Measurements from ENCODE around the gene COL8A1. TPM values are rescaled to one million over a fixed set of nuclear protein-coding genes. Genes with fewer than 3 reads are reported as not detected.
"Not testable (repeated sequence)": the region's sequence is repeated elsewhere in the genome, so short reads cannot be mapped to it uniquely, and the experiment has no call there.

The COL8A1 gene
- total RNA-seq, 2 experiments from 2014 or later, result 0.07 to 0.12 TPM

DNA sequence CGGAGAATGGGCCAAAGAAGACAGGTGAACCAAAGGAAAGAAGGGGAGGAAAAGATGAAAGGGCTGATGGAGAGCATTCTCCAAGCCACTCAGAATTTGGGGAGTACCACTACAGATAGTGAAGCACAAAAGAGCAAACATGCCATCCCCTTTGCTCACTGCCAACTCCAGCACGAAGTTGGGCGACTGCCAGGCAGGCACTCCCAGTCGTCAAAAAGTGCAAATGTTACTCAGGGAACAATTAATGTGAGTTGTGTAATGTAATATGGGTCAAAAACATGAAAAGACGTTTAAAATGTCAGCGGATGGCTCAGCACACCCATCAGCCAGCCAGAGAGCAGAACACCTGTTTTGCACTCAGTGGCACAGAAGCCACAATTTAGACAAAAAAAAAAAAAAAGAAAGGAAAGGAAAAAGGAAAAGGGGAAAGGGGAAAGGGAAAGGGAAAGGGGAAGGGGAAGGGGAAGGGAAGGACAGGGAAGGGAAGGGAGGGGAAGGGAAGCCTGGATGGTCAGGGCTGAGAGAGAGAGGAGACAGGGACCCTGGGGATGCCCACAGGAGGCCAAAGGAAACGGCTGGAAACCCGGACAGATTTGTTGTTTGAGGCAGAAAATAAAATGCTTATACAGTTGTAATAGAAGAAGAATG lies 82.7 kb downstream of the COL8A1 start:
- H3K9me3 Mint-ChIP-seq, result peaks cover 2% of the 10 kb centered on the region
- H3K27me3 Mint-ChIP-seq (ENCODE audit: low read depth), result peaks cover 10% of the 10 kb centered on the region
- CTCF ChIA-PET, result no interaction called here
- no peak for DNase-seq
- H3K4me3 Mint-ChIP-seq, result no peak overlapping the region
- H3K36me3 Mint-ChIP-seq (ENCODE audit: low read depth), result no peaks in the 10 kb centered on the region
- intact Hi-C loops (cut with micrococcal nuclease), result no loop called here
- no peak overlapping the region for H3K27ac Mint-ChIP-seq
- no peaks in the 10 kb centered on the region for H3K4me1 Mint-ChIP-seq (ENCODE audit: low read depth)

DNA sequence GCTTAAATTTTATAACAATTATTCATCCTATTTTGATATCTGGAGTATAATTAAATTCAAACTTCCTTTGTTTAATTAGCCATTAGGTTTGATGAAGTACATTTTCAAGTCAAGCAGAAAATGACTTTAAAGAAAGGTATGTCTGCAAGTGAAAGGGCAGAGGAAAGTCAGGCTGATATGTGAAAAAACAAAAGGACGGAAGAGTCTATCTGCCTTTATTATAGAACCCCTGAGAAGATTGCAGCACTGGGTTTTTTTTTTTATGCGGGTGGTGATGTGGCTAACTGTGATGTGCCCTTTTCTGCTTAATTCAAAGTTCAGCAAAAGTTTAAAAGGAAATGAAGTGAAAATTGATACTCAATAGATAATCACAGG lies 83.2 kb downstream of the COL8A1 start:
- no peak overlapping the region for H3K27ac Mint-ChIP-seq
- no peak for DNase-seq
- peaks cover 2% of the 10 kb centered on the region for H3K9me3 Mint-ChIP-seq
- CTCF ChIA-PET, result no interaction called here
- H3K27me3 Mint-ChIP-seq (ENCODE audit: low read depth), result peaks cover 11% of the 10 kb centered on the region
- H3K4me1 Mint-ChIP-seq (ENCODE audit: low read depth), result no peaks in the 10 kb centered on the region
- H3K4me3 Mint-ChIP-seq, result no peak overlapping the region
- intact Hi-C loops (cut with micrococcal nuclease), result no loop called here
- no peaks in the 10 kb centered on the region for H3K36me3 Mint-ChIP-seq (ENCODE audit: low read depth)

DNA sequence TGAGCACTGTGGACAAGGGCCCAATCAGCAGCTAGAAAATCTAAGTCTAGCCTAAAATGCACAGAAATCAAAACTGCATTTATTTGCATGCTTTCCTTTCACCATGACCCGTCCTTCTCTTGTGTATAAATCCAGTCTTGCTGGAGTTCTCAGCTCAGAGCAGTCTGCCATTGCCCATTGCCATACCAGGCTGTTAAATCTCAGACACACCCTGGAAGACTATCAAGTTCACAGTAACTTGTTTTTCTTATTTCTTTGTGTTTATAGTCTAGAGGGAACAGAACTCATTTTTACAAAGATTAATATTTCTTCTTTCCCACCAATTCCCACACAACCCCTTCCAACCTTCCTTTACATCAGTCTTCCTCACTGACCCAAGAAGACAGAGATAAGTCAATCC lies 85.9 kb downstream of the COL8A1 start:
- no peak overlapping the region for H3K27ac Mint-ChIP-seq
- no peak overlapping the region for H3K4me3 Mint-ChIP-seq
- no peaks in the 10 kb centered on the region for H3K4me1 Mint-ChIP-seq (ENCODE audit: low read depth)
- CTCF ChIA-PET, result no interaction called here
- peaks cover 11% of the 10 kb centered on the region for H3K27me3 Mint-ChIP-seq (ENCODE audit: low read depth)
- no peaks in the 10 kb centered on the region for H3K36me3 Mint-ChIP-seq (ENCODE audit: low read depth)
- intact Hi-C loops (cut with micrococcal nuclease), result no loop called here
- H3K9me3 Mint-ChIP-seq, result peaks cover 2% of the 10 kb centered on the region
- no peak for DNase-seq

DNA sequence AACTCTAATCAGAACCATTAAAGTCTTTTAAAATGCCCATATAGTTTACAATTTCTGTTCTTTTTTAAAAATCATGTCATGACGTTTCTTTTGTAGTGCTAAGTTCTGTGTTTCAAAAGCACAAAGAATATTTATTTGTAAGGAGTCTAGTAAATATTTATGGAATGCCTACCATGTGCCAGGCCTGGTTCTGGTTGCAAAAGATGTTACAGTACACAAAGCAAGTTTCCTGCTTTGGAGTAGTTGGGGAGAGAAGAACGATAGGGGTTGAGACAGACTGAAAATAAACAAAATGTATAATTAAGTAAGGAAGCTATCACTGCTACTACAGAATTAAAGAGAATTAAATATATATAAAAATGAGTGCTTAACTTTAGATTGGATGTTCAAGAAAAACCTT lies 92.5 kb downstream of the COL8A1 start:
- no peak overlapping the region for H3K4me3 Mint-ChIP-seq
- DNase-seq, result no peak
- H3K27me3 Mint-ChIP-seq (ENCODE audit: low read depth), result peaks cover 3% of the 10 kb centered on the region
- no peaks in the 10 kb centered on the region for H3K9me3 Mint-ChIP-seq
- intact Hi-C loops (cut with micrococcal nuclease), result no loop called here
- no peaks in the 10 kb centered on the region for H3K4me1 Mint-ChIP-seq (ENCODE audit: low read depth)
- H3K27ac Mint-ChIP-seq, result no peak overlapping the region
- no peaks in the 10 kb centered on the region for H3K36me3 Mint-ChIP-seq (ENCODE audit: low read depth)
- CTCF ChIA-PET, result interaction anchor here (1.2 kb wide), 1 partner anchor 16 kb away, joined by 3 read pairs; no protein-coding TSS in a partner anchor

DNA sequence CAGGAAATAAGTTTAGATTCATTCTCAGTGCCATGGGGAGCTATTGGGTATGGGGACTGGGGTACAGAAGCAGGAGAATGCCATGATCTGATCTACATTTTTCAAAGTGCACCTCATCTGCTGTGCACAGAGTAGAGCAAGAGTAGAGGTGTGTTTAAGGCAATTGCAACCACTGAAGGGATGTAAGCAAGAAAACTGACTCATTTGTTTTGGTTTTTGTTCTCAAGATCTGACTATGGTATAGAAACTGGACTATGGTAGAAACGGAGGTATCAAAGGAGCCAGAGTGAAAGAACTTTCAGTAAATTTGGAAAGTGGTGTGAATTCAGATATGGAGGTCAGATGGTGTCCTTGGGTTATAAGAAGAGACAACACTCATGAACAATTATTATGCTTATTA lies 93.1 kb downstream of the COL8A1 start:
- H3K4me1 Mint-ChIP-seq (ENCODE audit: low read depth), result no peaks in the 10 kb centered on the region
- H3K9me3 Mint-ChIP-seq, result no peaks in the 10 kb centered on the region
- no peak overlapping the region for H3K4me3 Mint-ChIP-seq
- H3K36me3 Mint-ChIP-seq (ENCODE audit: low read depth), result no peaks in the 10 kb centered on the region
- intact Hi-C loops (cut with micrococcal nuclease), result no loop called here
- CTCF ChIA-PET, result interaction anchor here (0.6 to 1.2 kb wide), 2 partner anchors 16 to 324 kb away, joined by 3 to 9 read pairs; no protein-coding TSS in a partner anchor
- H3K27ac Mint-ChIP-seq, result no peak overlapping the region
- H3K27me3 Mint-ChIP-seq (ENCODE audit: low read depth), result no peaks in the 10 kb centered on the region
- DNase-seq, result no peak

DNA sequence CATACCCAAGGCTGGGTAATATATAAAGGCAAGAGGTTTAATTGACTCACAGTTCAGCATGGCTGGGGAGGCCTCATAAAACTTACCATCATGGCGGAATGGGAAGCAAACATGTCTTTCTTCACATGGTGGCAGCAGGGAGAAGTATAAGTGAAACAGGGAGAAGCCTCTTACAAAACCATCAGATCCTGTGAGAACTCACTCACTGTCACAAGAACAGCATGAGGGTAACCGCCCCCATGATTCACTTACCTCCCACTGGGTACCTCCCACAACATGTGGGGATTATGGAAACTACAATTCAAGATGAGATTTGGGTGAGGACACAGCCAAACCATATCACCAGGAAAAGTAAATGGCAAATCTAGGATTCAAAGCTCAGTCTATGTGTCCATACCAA lies 102.0 kb downstream of the COL8A1 start:
- peaks cover 13% of the 10 kb centered on the region for H3K27me3 Mint-ChIP-seq (ENCODE audit: low read depth)
- H3K9me3 Mint-ChIP-seq; intact Hi-C loops (cut with micrococcal nuclease); H3K4me3 Mint-ChIP-seq; H3K36me3 Mint-ChIP-seq (ENCODE audit: low read depth); DNase-seq; H3K4me1 Mint-ChIP-seq (ENCODE audit: low read depth); H3K27ac Mint-ChIP-seq: not testable (repeated sequence)
- CTCF ChIA-PET, result interaction anchor here (1.0 kb wide), 1 partner anchor 77 kb away, joined by 3 read pairs; the partner anchor contains the start of gene CMSS1

DNA sequence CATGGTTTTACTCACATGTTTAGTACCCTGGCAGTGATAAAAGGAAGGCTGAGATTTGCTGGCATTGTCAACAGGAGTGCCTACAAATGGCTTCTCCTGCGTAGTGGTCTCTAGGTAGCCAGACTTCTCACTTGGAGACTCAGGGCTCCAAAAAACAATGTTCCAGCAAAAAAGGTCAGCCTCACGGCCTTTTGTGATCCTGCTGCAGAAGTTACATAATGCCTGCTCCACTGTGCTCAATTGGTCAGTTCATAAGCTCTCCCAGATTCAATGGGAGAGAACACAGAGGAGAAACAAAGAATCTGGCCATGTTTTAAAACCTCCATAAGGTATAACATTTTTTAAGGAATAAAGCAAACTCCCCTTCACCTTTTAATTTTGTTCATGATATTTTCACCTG lies 103.2 kb downstream of the COL8A1 start:
- Mint-ChIP-seq H3K36me3 (ENCODE audit: low read depth) (no peaks in the 10 kb centered on the region), H3K27ac (no peak overlapping the region), H3K4me1 (ENCODE audit: low read depth) (no peaks in the 10 kb centered on the region), H3K4me3 (no peak overlapping the region), H3K9me3 (no peaks in the 10 kb centered on the region), H3K27me3 (ENCODE audit: low read depth) (peaks cover 13% of the 10 kb centered on the region)
- CTCF ChIA-PET, result interaction anchor here (1.0 kb wide), 1 partner anchor 76 kb away, joined by 3 read pairs; the partner anchor contains the start of gene CMSS1
- no peak for DNase-seq
- intact Hi-C loops (cut with micrococcal nuclease), result no loop called here

DNA sequence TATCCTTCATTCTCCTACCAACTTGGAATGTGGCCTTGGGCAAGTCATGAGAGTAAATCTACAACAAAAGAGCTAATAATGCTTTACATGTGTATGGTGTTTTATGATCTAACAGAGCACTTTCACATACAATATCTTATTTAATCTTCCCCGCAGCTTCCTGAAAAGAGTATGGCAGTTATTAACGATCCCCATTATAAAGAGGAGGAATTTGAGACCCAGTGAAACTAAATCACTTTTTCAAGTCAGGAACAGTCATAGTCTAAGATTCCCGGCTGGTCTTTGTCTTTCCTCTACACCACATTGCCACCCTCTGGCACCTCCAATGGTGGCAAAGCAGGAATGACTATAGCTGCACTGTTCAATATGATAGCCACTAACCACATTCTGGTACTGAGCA lies 109.5 kb downstream of the COL8A1 start:
- no peak for DNase-seq
- Mint-ChIP-seq H3K9me3 (no peaks in the 10 kb centered on the region), H3K4me3 (no peak overlapping the region), H3K27me3 (ENCODE audit: low read depth) (peaks cover 6% of the 10 kb centered on the region), H3K27ac (no peak overlapping the region), H3K36me3 (ENCODE audit: low read depth) (no peaks in the 10 kb centered on the region), H3K4me1 (ENCODE audit: low read depth) (no peaks in the 10 kb centered on the region)
- CTCF ChIA-PET, result interaction anchor here (1.4 kb wide), 1 partner anchor 11 kb away, joined by 3 read pairs; no protein-coding TSS in a partner anchor
- intact Hi-C loops (cut with micrococcal nuclease), result no loop called here

DNA sequence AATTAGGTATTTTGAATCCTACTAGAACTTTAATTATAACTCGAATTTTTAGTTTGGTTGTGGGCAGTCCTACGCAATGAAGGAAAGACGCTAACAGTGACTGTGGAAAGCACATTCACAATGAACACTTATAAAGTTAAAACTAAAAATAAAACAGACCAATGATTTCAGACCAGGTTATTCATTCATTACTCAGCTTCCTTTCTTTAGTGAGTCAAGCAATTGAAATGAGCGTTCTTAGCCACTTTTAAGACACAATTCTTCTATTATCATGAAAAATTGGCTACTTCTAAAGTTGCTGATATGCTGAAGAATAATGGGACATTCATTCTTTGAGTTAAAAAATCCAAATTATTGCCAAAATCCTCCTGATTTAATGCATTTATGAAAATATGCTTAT lies 113.3 kb downstream of the COL8A1 start:
- H3K4me3 Mint-ChIP-seq, result no peak overlapping the region
- no peaks in the 10 kb centered on the region for H3K4me1 Mint-ChIP-seq (ENCODE audit: low read depth)
- no peaks in the 10 kb centered on the region for H3K36me3 Mint-ChIP-seq (ENCODE audit: low read depth)
- intact Hi-C loops (cut with micrococcal nuclease), result loop anchor here (2.0 kb wide), 1 partner anchor 1155 kb away; no protein-coding TSS in a partner anchor
- H3K27me3 Mint-ChIP-seq (ENCODE audit: low read depth), result peaks cover 4% of the 10 kb centered on the region
- no peaks in the 10 kb centered on the region for H3K9me3 Mint-ChIP-seq
- CTCF ChIA-PET, result interaction anchor here (1.0 kb wide), 1 partner anchor 934 kb away, joined by 3 read pairs; no protein-coding TSS in a partner anchor
- H3K27ac Mint-ChIP-seq, result no peak overlapping the region
- DNase-seq, result no peak

DNA sequence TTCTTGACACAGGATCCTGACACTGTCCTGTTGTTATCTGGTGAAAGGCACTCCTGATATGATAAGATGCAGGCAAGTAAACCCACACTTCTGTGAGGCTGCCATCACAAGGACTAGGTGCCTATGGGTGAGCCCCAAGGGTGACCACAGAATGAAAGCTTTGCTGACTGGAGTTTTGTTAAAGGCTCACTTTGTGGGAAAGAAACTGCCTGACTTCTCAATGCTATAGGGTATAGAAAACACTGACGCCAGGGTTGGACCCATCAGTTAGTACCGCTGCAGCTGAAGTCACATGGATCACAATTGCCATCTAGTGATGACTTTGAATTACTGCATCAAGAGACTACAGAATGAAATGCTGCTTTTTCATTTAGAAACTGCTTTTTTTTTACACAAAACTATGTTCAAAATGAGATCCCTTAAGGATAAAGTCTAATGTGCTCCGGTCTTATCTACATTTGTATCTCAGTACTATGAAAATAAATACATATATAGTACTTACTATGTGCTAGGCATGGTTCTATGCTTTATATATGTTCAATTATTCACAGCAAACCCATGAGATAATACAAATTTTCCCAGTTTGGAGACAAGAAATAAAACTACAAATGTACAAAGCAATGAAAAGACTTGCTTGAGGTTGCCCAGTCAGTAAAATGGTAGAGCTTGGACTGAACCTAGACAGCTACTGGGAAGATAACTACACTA lies 115.0 kb downstream of the COL8A1 start:
- Mint-ChIP-seq H3K9me3 (no peaks in the 10 kb centered on the region), H3K27ac (no peak overlapping the region), H3K4me3 (no peak overlapping the region), H3K27me3 (ENCODE audit: low read depth) (peaks cover 4% of the 10 kb centered on the region), H3K36me3 (ENCODE audit: low read depth) (no peaks in the 10 kb centered on the region), H3K4me1 (ENCODE audit: low read depth) (no peaks in the 10 kb centered on the region)
- intact Hi-C loops (cut with micrococcal nuclease), result loop anchor here (1.0 to 2.0 kb wide), 6 partner anchors 66 to 1157 kb away; no protein-coding TSS in a partner anchor
- peak; percentile 28 for DNase-seq
- CTCF ChIA-PET, result interaction anchor here (0.6 to 1.9 kb wide), 11 partner anchors 12 to 1151 kb away, joined by 3 to 9 read pairs (median 4); no protein-coding TSS in a partner anchor

DNA sequence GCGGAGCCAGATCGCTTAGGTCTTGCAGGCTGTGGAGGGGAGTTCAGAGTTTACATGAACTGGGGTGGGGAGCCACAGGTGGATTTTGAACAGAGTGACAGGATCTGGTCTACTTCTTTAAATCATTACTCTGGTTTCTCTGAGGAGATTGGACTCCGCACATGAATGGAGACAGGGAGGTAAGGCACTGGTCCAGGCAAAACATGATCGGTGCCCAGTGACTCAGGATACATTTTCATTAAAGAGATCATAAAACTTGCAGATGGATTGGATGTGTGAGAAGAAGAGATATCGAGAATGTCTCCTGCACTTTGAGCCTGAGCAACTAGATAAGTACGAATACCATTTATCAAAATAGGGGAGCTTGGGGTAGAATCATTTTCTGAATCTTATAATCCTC lies 117.4 kb downstream of the COL8A1 start:
- intact Hi-C loops (cut with micrococcal nuclease), result no loop called here
- Mint-ChIP-seq H3K9me3 (no peaks in the 10 kb centered on the region), H3K4me3 (no peak overlapping the region), H3K27ac (no peak overlapping the region), H3K4me1 (ENCODE audit: low read depth) (no peaks in the 10 kb centered on the region), H3K36me3 (ENCODE audit: low read depth) (no peaks in the 10 kb centered on the region), H3K27me3 (ENCODE audit: low read depth) (peaks cover under 1% of the 10 kb centered on the region)
- CTCF ChIA-PET, result no interaction called here
- no peak for DNase-seq

DNA sequence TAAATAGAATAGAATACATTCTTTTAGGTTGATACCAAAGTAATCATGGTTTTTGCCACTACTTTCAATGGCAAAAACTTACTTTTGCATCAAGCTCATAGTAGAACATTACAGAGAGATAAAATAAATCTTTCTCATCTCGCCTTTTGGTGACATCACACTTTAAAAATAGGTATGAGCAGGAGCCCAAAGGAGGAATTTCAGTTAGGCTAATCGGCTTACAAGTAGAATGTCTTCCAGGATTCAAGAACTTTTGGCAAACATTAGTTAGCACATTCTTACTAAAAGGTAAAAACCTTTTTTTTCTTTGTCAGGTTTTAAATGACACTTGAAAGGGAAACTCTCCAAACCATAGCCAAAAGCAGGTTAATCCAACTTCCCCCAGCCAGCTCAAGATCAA lies 119.6 kb downstream of the COL8A1 start:
- Mint-ChIP-seq H3K36me3 (ENCODE audit: low read depth) (no peaks in the 10 kb centered on the region), H3K27me3 (ENCODE audit: low read depth) (no peaks in the 10 kb centered on the region), H3K4me3 (no peak overlapping the region), H3K9me3 (no peaks in the 10 kb centered on the region), H3K4me1 (ENCODE audit: low read depth) (no peaks in the 10 kb centered on the region), H3K27ac (no peak overlapping the region)
- no peak for DNase-seq
- CTCF ChIA-PET, result no interaction called here
- intact Hi-C loops (cut with micrococcal nuclease), result no loop called here
